Common myeloid progenitor, CD34-positive (primary cell): ENCODE data around the gene VAPB.

Source experiments
- CTCF ChIA-PET: fragments of 350-600 bp; sonication (Branson Sonifier 250); formaldehyde crosslinking; loops from one replicate; lab custom pipeline; 2021; ENCODE audit warnings: antibody characterized with exemption; lab: Charles Lee
- POLR2A ChIA-PET: fragments of 350-600 bp; sonication (Branson Sonifier 250); formaldehyde crosslinking; loops from one replicate; lab custom pipeline; 2021; ENCODE audit warnings: antibody characterized with exemption; lab: Charles Lee
- DNase-seq, 3 donors: peaks; one replicate each; pipeline versions ENCODE4 v3.0.0 to v3.0.0-alpha.2; 2013
- H3K27ac ChIP-seq, 2 experiments: 1 replicate in 1 of 2; 2 replicates in 1 of 2; pipeline ENCODE4 v1.7.0; 2013; ENCODE audit warnings: inconsistent platforms in 2 of 2, low read length in 2 of 2, mild to moderate bottlenecking in 2 of 2, low read depth in 1 of 2, moderate library complexity in 1 of 2; ENCODE audit not compliant: severe bottlenecking in 2 of 2, insufficient read depth in 1 of 2, poor library complexity in 1 of 2
- H3K27me3 ChIP-seq, 5 experiments: replicated peaks in 2 of 5; 1 replicate in 3 of 5; 2 replicates in 2 of 5; pipeline versions ENCODE4 v1.6.1 to v1.7.0; 2013; ENCODE audit warnings: low read length in 4 of 5, mild to moderate bottlenecking in 2 of 5, moderate library complexity in 2 of 5, inconsistent platforms in 1 of 5; ENCODE audit not compliant: insufficient read depth in 5 of 5, control insufficient read depth in 4 of 5
- H3K36me3 ChIP-seq, 4 experiments: 1 replicate in 2 of 4; 2 replicates in 2 of 4; pipeline versions ENCODE4 v1.6.1 to v1.7.0; 2013; ENCODE audit warnings: low read length in 3 of 4, control low read depth in 1 of 4, mild to moderate bottlenecking in 1 of 4; ENCODE audit not compliant: control insufficient read depth in 4 of 4, insufficient read depth in 4 of 4
- H3K4me1 ChIP-seq, 4 experiments: 1 replicate in 3 of 4; 2 replicates in 1 of 4; pipeline versions ENCODE4 v1.6.1 to v1.7.1; 2013; ENCODE audit warnings: low read length in 3 of 4, mild to moderate bottlenecking in 3 of 4, control low read depth in 1 of 4, inconsistent platforms in 1 of 4, moderate library complexity in 1 of 4; ENCODE audit not compliant: control insufficient read depth in 4 of 4, insufficient read depth in 4 of 4; ENCODE audit errors: control extremely low read depth in 1 of 4
- H3K4me3 ChIP-seq, 7 experiments: 1 replicate in 4 of 7; 2 replicates in 3 of 7; pipeline versions ENCODE4 v1.5.1 to v1.7.0; 2013; ENCODE audit warnings: mild to moderate bottlenecking in 7 of 7, low read length in 6 of 7, moderate library complexity in 6 of 7, inconsistent platforms in 2 of 7, low read depth in 2 of 7, control low read depth in 1 of 7; ENCODE audit not compliant: insufficient read depth in 4 of 7, control insufficient read depth in 1 of 7; ENCODE audit errors: extremely low read depth in 1 of 7
- H3K9me3 ChIP-seq, 5 experiments: 1 replicate in 4 of 5; 2 replicates in 1 of 5; pipeline versions ENCODE4 v1.6.1 to v1.7.1; 2013; ENCODE audit warnings: low read length in 4 of 5, mild to moderate bottlenecking in 2 of 5, inconsistent platforms in 1 of 5, low read depth in 1 of 5, moderate library complexity in 1 of 5; ENCODE audit not compliant: control insufficient read depth in 4 of 5, insufficient read depth in 2 of 5; ENCODE audit errors: control extremely low read depth in 1 of 5
- WGBS: methylation state at CpG from one replicate; pipeline ENCODE4 v1.1.5; 2013; ENCODE audit not compliant: insufficient coverage; 5-methylcytosine and 5-hydroxymethylcytosine counted together

The VAPB gene

DNA sequence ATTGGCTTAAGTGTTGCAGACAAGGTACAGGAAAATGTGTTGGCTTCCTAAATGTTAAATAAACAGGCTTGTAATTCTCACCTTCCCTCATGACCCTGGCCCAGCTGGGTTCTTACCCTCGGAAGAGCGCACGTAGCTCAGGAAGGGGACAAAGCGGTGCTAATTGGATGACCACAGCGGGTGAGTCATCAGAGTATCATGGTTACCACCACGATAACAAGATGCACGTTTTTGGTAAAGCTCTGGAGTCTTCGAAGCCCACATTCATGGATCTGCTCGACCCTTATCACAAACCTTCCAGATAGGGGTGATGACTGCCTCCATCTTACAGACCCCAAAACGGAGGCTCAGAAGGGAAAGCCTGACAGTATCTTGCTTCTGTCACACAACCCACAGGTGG lies 93.4 kb downstream of the VAPB start:
- Histone ChIP-seq H3K36me3 (no peaks in the 10 kb centered on the region), H3K4me1 (no peaks in the 10 kb centered on the region), H3K4me3 (no peak overlapping the region), H3K9me3 (peaks cover 4 to 30% (median 25%) of the 10 kb centered on the region in 5 experiments), H3K27me3 (peaks cover 0 to 27% (median 6%) of the 10 kb centered on the region in 5 experiments), H3K27ac (no peak overlapping the region)
- ChIA-PET POLR2A (no interaction called here), CTCF (interaction anchor here (1.1 kb wide), 1 partner anchor 9 kb away, joined by 3 read pairs; no protein-coding TSS in a partner anchor)
- WGBS: 91% methylated on average over 10 of the region's 10 CpGs
- DNase-seq: peak in 1 of 3 donors; percentile 1

DNA sequence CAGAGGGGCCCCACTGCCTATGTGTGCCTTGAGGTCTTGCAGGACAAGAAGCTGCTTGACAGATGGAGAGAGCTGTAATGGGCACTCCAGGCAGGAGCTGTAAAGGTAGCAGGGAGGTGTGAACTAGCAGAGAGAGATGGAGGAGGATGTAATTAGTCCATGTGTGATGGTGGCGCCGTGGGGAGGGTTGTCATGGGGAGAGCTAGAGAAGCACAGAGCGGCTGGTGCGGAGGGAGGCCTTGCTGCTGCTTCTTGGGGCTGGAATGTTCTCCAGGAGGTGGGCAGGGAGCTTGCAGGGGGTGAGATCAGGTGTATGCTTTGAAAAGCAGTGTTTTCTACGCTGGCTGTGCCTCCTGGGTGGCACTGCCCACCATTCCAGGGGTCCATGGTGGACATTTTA lies 94.0 kb downstream of the VAPB start:
- CTCF ChIA-PET: no interaction called here

GRCh38 chr20:58483470-58483869 lies 94.4 kb downstream of the VAPB start:
- Histone ChIP-seq H3K36me3 (no peaks in the 10 kb centered on the region), H3K27ac (no peak overlapping the region), H3K9me3 (peaks cover 4 to 27% (median 24%) of the 10 kb centered on the region in 5 experiments), H3K4me3 (no peak overlapping the region), H3K4me1 (no peaks in the 10 kb centered on the region), H3K27me3 (peaks cover 0 to 27% (median 6%) of the 10 kb centered on the region in 5 experiments)
- 95% methylated on average over 5 of the region's 6 CpGs for WGBS
- DNase-seq: no peak
- ChIA-PET POLR2A (no interaction called here), CTCF (no interaction called here)

More for the DNA sequence above, 94.0 kb downstream of the VAPB start:
- POLR2A ChIA-PET: no interaction called here
- Histone ChIP-seq H3K4me1 (no peaks in the 10 kb centered on the region), H3K36me3 (no peaks in the 10 kb centered on the region), H3K27me3 (peaks cover 0 to 27% (median 6%) of the 10 kb centered on the region in 5 experiments), H3K9me3 (peaks cover 4 to 30% (median 28%) of the 10 kb centered on the region in 5 experiments), H3K4me3 (no peak overlapping the region), H3K27ac (no peak overlapping the region)
- 88% methylated on average over 2 of the region's 5 CpGs for WGBS
- no peak for DNase-seq

DNA sequence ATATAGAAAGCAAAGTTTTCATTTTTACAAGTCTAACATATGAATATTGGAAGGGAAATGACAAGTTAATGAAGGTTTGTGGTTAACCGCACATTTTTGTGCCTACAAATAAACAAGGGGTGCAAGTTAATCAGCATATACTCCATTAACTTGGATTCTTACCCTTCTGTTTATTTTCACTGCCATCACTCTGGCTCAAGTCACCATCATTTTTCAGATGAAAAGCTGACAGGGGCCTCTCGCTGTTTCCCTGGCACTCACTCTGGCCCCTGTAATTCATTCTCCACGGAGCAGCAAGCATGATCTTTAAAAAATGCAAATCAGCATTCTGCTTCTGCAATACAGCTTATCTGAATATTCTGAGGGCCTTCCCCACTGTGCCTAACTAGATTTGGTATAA lies 96.4 kb downstream of the VAPB start:
- peaks cover 0 to 27% (median 6%) of the 10 kb centered on the region in 5 experiments for H3K27me3 ChIP-seq
- CTCF ChIA-PET: no interaction called here
- H3K4me3 ChIP-seq: no peak overlapping the region
- WGBS: 100% methylated on average over 1 of the region's 3 CpGs
- no peak for DNase-seq
- H3K9me3 ChIP-seq: peaks cover 3 to 24% (median 21%) of the 10 kb centered on the region in 5 experiments
- H3K27ac ChIP-seq: no peak overlapping the region
- POLR2A ChIA-PET: no interaction called here
- no peaks in the 10 kb centered on the region for H3K4me1 ChIP-seq
- no peaks in the 10 kb centered on the region for H3K36me3 ChIP-seq

DNA sequence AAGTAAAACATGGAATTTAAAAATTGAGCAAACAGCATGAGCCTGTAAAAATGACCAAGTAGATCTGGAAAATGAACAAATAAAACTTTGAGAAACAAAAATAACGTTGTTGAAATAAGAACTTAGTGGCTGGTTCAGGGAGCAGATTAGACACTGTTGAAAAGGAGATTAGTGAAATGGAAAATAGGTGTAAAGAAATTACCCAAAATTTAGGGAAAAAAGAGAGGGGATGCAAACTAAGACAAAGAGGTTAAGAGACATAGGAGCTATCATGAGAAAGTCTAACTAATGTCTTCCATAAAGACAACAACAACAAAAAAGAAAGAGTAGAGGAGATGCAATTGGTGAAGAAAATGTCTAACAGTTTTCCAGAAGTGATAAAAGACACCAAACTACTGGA lies 97.2 kb downstream of the VAPB start:
- POLR2A ChIA-PET: no interaction called here
- Histone ChIP-seq H3K4me3 (no peak overlapping the region), H3K36me3 (no peaks in the 10 kb centered on the region), H3K27ac (no peak overlapping the region), H3K9me3 (peaks cover 3 to 24% (median 24%) of the 10 kb centered on the region in 5 experiments), H3K27me3 (peaks cover 0 to 28% (median 8%) of the 10 kb centered on the region in 5 experiments), H3K4me1 (no peaks in the 10 kb centered on the region)
- WGBS: 62% methylated on average over 1 of the region's 1 CpG
- CTCF ChIA-PET: no interaction called here
- DNase-seq: no peak

DNA sequence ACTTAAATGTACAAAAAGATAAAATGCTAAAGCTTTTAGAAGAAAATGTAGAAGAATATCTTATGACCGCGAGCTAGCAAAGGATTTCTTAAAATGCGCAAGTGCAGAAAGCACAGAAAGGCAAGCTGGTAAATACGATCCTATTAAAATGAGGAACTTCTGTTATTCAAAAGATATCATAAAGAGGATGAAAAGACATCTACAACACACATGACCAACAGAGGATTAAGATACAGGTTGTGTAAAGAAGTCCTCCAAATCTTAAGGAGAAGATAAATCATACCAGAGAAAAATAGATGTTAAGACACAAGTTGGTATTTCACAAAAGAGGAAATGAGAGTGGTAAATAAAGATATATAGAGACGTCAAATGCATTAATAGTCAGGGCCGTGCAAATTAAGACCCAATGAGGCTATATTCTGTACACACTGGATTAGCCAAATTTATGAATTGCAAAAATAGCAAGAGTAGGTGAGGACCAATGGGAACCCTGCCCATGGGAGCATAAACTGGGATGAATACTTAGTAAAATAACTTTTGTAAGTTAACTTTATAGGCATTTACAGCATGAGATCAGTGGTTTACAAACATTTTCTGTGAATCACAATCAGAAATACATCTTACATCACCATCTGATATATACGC lies 103.2 kb downstream of the VAPB start:
- Histone ChIP-seq H3K9me3 (peaks cover 0 to 11% (median 5%) of the 10 kb centered on the region in 5 experiments), H3K4me3 (no peak overlapping the region), H3K4me1 (no peaks in the 10 kb centered on the region), H3K27me3 (peaks cover 0 to 11% (median 5%) of the 10 kb centered on the region in 5 experiments), H3K36me3 (no peaks in the 10 kb centered on the region), H3K27ac (no peak overlapping the region)
- 65% methylated on average over 3 of the region's 7 CpGs for WGBS
- ChIA-PET POLR2A (no interaction called here), CTCF (no interaction called here)
- DNase-seq: no peak

- 94% methylated on average over 4 of the region's 4 CpGs for WGBS
- peaks cover 0 to 5% (median 5%) of the 10 kb centered on the region in 5 experiments for H3K9me3 ChIP-seq
- ChIA-PET POLR2A (interaction anchor here (1.3 kb wide), 1 partner anchor 11 kb away, joined by 3 read pairs; no protein-coding TSS in a partner anchor), CTCF (no interaction called here)
- no peak for DNase-seq
- no peaks in the 10 kb centered on the region for H3K36me3 ChIP-seq
- H3K4me1 ChIP-seq: no peaks in the 10 kb centered on the region
- H3K4me3 ChIP-seq: no peak overlapping the region
- no peak overlapping the region for H3K27ac ChIP-seq
- H3K27me3 ChIP-seq: peaks cover 0 to 11% (median 5%) of the 10 kb centered on the region in 5 experiments
These were observed 103.9 kb downstream of the VAPB start for GRCh38 chr20:58492795-58493524.
